Measurements from ENCODE around the gene PLEKHG7.

Gene PLEKHG7

DNA sequence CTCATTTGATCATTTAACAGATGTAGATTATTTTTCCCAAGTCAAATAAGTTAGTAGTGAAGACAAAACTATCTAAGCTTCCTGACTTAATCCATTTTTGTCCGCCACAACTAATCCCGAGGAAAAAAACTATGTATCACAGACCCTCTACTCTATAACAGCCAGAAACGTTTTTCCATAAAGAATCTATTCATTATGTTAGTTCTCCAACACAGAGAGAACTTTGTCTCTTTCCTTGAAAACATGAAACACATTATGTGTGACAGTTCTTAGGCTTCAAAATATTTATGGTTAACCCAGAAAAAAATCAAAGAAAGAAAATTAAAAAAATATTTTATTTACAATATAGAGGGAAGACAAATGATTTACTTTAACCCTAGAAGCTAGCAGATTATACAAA, 100.1 kb downstream of the PLEKHG7 start:
- DNase-seq (ENCODE audit: low read depth) = no peak

DNA sequence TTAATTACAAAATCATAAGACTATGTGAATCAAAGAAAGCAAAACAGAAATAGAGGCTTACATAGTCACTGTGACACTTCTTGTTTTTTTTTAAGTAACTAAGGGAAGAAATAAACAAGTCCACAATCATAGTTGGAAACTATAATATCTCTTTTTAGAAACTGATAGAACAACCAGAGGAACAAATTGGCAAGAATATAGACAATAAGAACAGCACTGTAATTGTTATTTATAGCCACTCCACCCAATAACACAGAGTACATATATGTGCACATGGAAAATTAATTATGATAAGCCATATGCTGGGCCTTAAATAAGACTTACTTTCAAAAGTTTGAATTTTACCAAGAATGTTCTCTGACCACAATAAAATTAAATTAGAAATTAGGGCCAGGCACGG, 101.1 kb downstream of the PLEKHG7 start:
- DNase-seq (ENCODE audit: low read depth) = no peak

DNA sequence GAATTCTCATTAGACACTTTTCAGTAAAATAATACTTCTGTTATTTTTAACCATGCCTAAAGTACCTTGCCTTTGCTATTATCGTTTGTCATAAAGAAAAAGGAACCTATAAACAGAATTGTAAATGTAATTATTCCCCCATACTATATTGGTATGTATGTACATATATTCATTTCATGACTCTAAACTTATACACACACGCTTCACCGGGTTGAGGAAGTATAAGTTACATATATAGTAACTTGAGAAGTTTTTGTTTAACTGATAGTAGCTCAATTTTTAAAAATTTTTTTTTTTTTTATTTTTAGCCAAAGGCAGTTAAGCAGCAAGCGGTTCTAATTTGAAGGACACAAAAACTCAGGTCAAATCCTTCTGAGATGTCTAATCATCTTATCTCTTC, 107.6 kb downstream of the PLEKHG7 start:
- no peak for DNase-seq (ENCODE audit: low read depth)

GRCh38 chr12:92814584-92814983, 111.8 kb downstream of the PLEKHG7 start:
- DNase-seq (ENCODE audit: low read depth) = no peak

- DNase-seq (ENCODE audit: low read depth) = no peak
These were observed 118.4 kb downstream of the PLEKHG7 start for GRCh38 chr12:92821142-92821541.
